Hepatocyte (in vitro differentiated cells): ENCODE measurements around the gene TPSG1. TPM values are rescaled to one million over a fixed set of nuclear protein-coding genes. Genes with fewer than 3 reads are reported as not detected.

Experiments
- DNase-seq: peaks from one replicate; pipeline ENCODE4 v3.0.0-alpha.2; 2016; ENCODE audit warnings: low spot score
- H2AFZ ChIP-seq: fragments of 200-600 bp; sonication (generic); 2 replicates; pipeline ENCODE4 v1.6.0; 2016; ENCODE audit warnings: antibody characterized with exemption, mild to moderate bottlenecking
- H3K27ac ChIP-seq: fragments of 200-600 bp; sonication (generic); 2 replicates; pipeline ENCODE4 v1.5.1; 2016; ENCODE audit warnings: mild to moderate bottlenecking
- H3K27me3 ChIP-seq: fragments of 200-600 bp; sonication (generic); 2 replicates; pipeline ENCODE4 v1.6.1; 2016
- H3K36me3 ChIP-seq: fragments of 200-600 bp; sonication (generic); replicated peaks from 2 replicates; pipeline ENCODE4 v1.5.1; 2016; ENCODE audit warnings: low read depth; ENCODE audit not compliant: insufficient read depth
- H3K4me1 ChIP-seq: fragments of 200-600 bp; sonication (generic); 2 replicates; pipeline ENCODE4 v1.5.1; 2016; ENCODE audit warnings: mild to moderate bottlenecking, moderate library complexity; ENCODE audit not compliant: insufficient read depth
- H3K4me2 ChIP-seq: fragments of 200-600 bp; sonication (generic); 2 replicates; pipeline ENCODE4 v1.6.0; 2016
- H3K4me3 ChIP-seq: fragments of 200-600 bp; sonication (generic); 2 replicates; pipeline ENCODE4 v1.5.1; 2016; ENCODE audit warnings: mild to moderate bottlenecking
- H3K79me2 ChIP-seq: fragments of 200-600 bp; sonication (generic); 2 replicates; pipeline ENCODE4 v1.6.0; 2017; ENCODE audit warnings: mild to moderate bottlenecking
- H3K9me2 ChIP-seq: fragments of 200-600 bp; sonication (generic); replicated peaks from 2 replicates; pipeline ENCODE4 v1.6.0; 2017; ENCODE audit warnings: mild to moderate bottlenecking; ENCODE audit not compliant: insufficient read depth
- H3K9me3 ChIP-seq: fragments of 200-600 bp; sonication (generic); 2 replicates; pipeline ENCODE4 v1.5.1; 2016; ENCODE audit warnings: low read depth, mild to moderate bottlenecking
- H4K20me1 ChIP-seq: fragments of 200-600 bp; sonication (generic); 2 replicates; pipeline ENCODE4 v1.6.0; 2016; ENCODE audit warnings: mild to moderate bottlenecking; ENCODE audit not compliant: insufficient read depth, poor library complexity, severe bottlenecking
- EZH2 ChIP-seq: fragments of 200-600 bp; sonication (generic); IDR thresholded peaks from 2 replicates; pipeline ENCODE4 v1.6.1; 2016; ENCODE audit warnings: antibody characterized with exemption, mild to moderate bottlenecking, borderline replicate concordance
- EZH2phosphoT487 ChIP-seq: fragments of 200-600 bp; sonication (generic); IDR thresholded peaks from one replicate; pipeline ENCODE4 v1.6.1; 2018; ENCODE audit warnings: antibody characterized with exemption, mild to moderate bottlenecking, low read depth, moderate library complexity; ENCODE audit not compliant: unreplicated experiment, severe bottlenecking
- WGBS: methylation state at CpG from one replicate; pipeline ENCODE4 v1.1.6; 2016; ENCODE audit warnings: low lambda C conversion rate; ENCODE audit errors: missing lambda C conversion rate; 5-methylcytosine and 5-hydroxymethylcytosine counted together
- polyA plus RNA-seq: library from polyadenylated mRNA; unstranded; fragments of >200 nt; fragmentation: Nextera tagmentation; extraction: Ambion mirVana; gene quantifications from 2 replicates; pipeline ENCODE4 v1.2.1, GENCODE V29; 2016
- total RNA-seq: library from RNA; depleted of rRNA; stranded (reverse); fragments of >200 nt; gene quantifications from 2 replicates; pipeline ENCODE4 v1.2.3, GENCODE V29; 2014
- TF ChIP-seq, protein P1 (sequence below): fragments of 200-600 bp; sonication (generic); IDR thresholded peaks from 2 replicates; pipeline ENCODE4 v1.5.1; 2016; ENCODE audit warnings: antibody characterized with exemption, mild to moderate bottlenecking; ENCODE audit not compliant: poor library complexity

Gene TPSG1
- total and polyA plus RNA-seq, 2 experiments from 2014 or later, result 0.67 to 2.0 TPM

DNA sequence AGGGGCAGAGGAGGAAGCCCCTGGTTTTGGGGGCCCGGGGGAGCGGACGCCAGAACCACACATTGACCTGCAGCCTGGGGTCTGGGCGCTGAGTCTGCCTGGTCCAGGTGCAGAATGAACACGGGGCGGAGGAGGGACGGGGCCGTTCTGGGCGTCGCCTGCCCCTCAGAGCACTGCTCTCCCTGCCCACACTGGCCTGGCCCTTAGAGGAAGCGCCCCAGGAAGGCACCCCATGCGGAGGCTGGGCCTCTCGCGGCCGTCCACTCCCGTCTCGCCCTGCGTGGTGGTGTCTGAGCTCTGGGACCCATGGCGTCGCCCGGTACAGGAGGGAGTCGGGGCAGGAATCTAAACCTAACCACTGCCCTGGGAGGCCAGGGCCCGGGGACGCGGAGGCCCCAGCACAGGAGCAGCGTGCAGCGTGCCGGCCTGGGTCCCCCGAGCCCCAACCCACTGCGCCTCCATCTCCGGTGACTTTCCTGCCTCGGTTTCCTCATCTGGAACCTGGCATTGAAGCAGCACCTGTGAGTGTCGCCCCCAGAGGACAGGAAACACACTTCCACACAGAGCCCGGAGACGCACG, 35.1 kb upstream of the TPSG1 start:
- Histone ChIP-seq H3K4me3 (no peak overlapping the region), H3K4me1 (no peaks in the 10 kb centered on the region), H2AFZ (no peak overlapping the region), H3K9me3 (no peaks in the 10 kb centered on the region), H3K4me2 (no peak overlapping the region), H3K9me2 (no peaks in the 10 kb centered on the region), H3K36me3 (no peaks in the 10 kb centered on the region), H4K20me1 (no peaks in the 10 kb centered on the region), H3K27me3 (peaks cover 8% of the 10 kb centered on the region), H3K27ac (no peak overlapping the region), H3K79me2 (no peaks in the 10 kb centered on the region)
- whole genome bisulfite sequencing, result 91% methylated on average over 35 of the region's 36 CpGs
- TF ChIP-seq, protein P1, sequence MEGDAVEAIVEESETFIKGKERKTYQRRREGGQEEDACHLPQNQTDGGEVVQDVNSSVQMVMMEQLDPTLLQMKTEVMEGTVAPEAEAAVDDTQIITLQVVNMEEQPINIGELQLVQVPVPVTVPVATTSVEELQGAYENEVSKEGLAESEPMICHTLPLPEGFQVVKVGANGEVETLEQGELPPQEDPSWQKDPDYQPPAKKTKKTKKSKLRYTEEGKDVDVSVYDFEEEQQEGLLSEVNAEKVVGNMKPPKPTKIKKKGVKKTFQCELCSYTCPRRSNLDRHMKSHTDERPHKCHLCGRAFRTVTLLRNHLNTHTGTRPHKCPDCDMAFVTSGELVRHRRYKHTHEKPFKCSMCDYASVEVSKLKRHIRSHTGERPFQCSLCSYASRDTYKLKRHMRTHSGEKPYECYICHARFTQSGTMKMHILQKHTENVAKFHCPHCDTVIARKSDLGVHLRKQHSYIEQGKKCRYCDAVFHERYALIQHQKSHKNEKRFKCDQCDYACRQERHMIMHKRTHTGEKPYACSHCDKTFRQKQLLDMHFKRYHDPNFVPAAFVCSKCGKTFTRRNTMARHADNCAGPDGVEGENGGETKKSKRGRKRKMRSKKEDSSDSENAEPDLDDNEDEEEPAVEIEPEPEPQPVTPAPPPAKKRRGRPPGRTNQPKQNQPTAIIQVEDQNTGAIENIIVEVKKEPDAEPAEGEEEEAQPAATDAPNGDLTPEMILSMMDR, result no peak
- TF ChIP-seq EZH2, result no peak
- no peak for TF ChIP-seq EZH2phosphoT487
- DNase-seq, result no peak

DNA sequence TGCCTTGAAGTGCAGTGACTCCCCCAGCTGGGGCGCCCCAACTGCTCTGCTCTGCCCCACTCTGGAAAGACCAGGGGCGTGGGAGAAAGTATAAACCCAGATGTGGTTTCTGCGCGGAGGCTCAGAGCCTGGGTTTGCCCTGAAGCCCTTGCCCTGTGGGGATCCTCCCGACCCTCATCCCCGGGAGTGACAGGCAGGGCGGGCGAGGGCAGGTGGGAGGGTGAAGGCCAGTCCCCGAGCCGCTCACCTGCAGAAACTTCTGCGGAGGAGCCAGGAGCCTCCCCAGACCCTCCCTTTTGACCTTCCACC, 34.6 kb upstream of the TPSG1 start:
- Histone ChIP-seq H2AFZ (no peak overlapping the region), H3K4me3 (no peak overlapping the region), H3K27ac (no peak overlapping the region), H3K36me3 (no peaks in the 10 kb centered on the region), H4K20me1 (no peaks in the 10 kb centered on the region), H3K9me2 (no peaks in the 10 kb centered on the region), H3K27me3 (peaks cover 8% of the 10 kb centered on the region), H3K9me3 (no peaks in the 10 kb centered on the region), H3K4me1 (no peaks in the 10 kb centered on the region), H3K79me2 (no peaks in the 10 kb centered on the region), H3K4me2 (no peak overlapping the region)
- 73% methylated on average over 11 of the region's 11 CpGs for WGBS
- TF ChIP-seq, protein P1, result no peak
- TF ChIP-seq EZH2 (no peak), EZH2phosphoT487 (no peak)
- no peak for DNase-seq

DNA sequence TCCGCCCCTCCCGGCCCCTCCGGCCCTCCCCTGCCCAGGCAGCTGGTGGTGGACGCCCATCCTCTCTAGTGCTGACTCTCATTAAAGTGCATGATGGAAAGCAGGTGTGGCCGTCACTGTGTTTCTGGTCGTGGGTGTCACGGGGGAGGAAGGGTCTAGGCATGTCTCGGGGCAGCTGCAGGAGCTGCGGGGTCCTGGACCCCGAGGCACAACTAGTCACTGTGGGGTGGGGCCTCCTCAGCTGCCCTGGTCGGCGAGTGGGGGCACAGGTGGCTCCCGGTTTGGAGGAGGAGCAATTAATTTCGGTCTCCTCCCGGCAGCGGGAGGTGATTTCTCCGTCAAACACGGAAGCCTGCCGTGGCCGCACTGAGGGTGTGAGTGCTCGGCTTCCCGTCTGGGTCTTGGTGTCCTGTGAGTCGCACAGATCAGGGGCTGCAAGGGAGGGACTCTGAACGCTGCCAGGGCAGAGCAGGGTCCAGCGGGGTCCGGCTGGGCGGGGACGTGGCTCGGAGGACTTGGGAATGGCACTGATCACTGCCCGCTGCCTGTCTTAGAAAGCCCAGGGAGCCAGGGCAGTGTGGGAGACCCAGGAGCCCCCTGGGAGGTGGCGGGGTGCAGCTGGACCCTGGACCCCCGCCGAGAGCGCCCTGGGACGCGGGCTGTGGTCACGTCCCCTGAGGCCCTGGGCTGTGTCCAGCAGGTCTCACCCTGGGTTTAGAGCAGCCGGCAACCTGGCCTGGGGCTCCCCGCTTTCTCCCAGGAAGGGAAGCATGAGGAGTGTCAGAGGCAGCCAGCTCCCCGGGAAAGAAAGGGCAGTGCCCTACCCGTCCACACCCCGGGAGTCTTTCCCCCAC, 34.1 kb upstream of the TPSG1 start:
- WGBS, result 54% methylated on average over 41 of the region's 42 CpGs
- no peaks in the 10 kb centered on the region for H3K4me1 ChIP-seq
- no peak overlapping the region for H3K4me3 ChIP-seq
- no peaks in the 10 kb centered on the region for H3K36me3 ChIP-seq
- H3K9me3 ChIP-seq, result no peaks in the 10 kb centered on the region
- H3K27ac ChIP-seq, result no peak overlapping the region
- no peaks in the 10 kb centered on the region for H3K9me2 ChIP-seq
- TF ChIP-seq, protein P1, result no peak
- no peak for TF ChIP-seq EZH2phosphoT487
- no peak for TF ChIP-seq EZH2
- no peak overlapping the region for H2AFZ ChIP-seq
- H4K20me1 ChIP-seq, result no peaks in the 10 kb centered on the region
- no peak overlapping the region for H3K4me2 ChIP-seq
- no peak for DNase-seq
- H3K79me2 ChIP-seq, result no peaks in the 10 kb centered on the region
- H3K27me3 ChIP-seq, result peaks cover 8% of the 10 kb centered on the region
